A549 (cell line): ENCODE measurements around the gene PRELID3B.

ENCODE experiments used
- BCL3 ChIP-seq: fragments of >200 bp; sonication (Bioruptor Twin); formaldehyde crosslinking; IDR thresholded peaks from 3 replicates; pipeline ENCODE4 v1.6.1; 2016
- CHD2 ChIP-seq: fragments of 150-350 bp; IDR thresholded peaks from 2 replicates; pipeline ENCODE4 v1.6.1; 2014; ENCODE audit warnings: low read length; ENCODE audit not compliant: partially characterized antibody
- CTCF ChIP-seq: fragments of >200 bp; sonication (Bioruptor Twin); formaldehyde crosslinking; IDR thresholded peaks from 3 replicates; pipeline ENCODE4 v1.5.1; 2016
- EP300 ChIP-seq, 2 experiments: fragments of >200 bp; sonication (Bioruptor Twin); formaldehyde crosslinking; IDR thresholded peaks; 2 replicates in 1 of 2; 3 replicates in 1 of 2; pipeline ENCODE4 v1.6.1; 2016 to 2017
- FOSL2 ChIP-seq, 2 experiments: fragments of 450-650 bp in 1 of 2; fragments of >200 bp in 1 of 2; sonication (Bioruptor Twin) in 1 of 2; formaldehyde crosslinking; IDR thresholded peaks; 2 replicates each; pipeline versions ENCODE4 v1.5.0 to v1.6.1; 2016 to 2020; ENCODE audit warnings: mild to moderate bottlenecking in 1 of 2, moderate library complexity in 1 of 2
- HEYL ChIP-seq: fragments of 250-450 bp; sonication (Bioruptor Pico); IDR thresholded peaks from 2 replicates; pipeline ENCODE4 v1.8.0; 2021; ENCODE audit warnings: mild to moderate bottlenecking, moderate library complexity
- MAFK ChIP-seq: fragments of 450-650 bp; IDR thresholded peaks from 2 replicates; pipeline ENCODE4 v1.6.1; 2014; ENCODE audit not compliant: partially characterized antibody
- PHF8 ChIP-seq: fragments of 200-600 bp; sonication (generic); IDR thresholded peaks from 2 replicates; pipeline ENCODE4 v1.6.1; 2016; ENCODE audit warnings: low read depth, mild to moderate bottlenecking, antibody characterized with exemption, moderate library complexity, borderline replicate concordance
- POLR2A ChIP-seq: IDR thresholded peaks from 2 replicates; pipeline ENCODE4 v1.6.1; 2012; ENCODE audit warnings: mild to moderate bottlenecking, low read length
- RNF2 ChIP-seq: fragments of 200-600 bp; sonication (generic); IDR thresholded peaks from 2 replicates; pipeline ENCODE4 v1.6.1; 2016; ENCODE audit warnings: low read depth, mild to moderate bottlenecking, antibody characterized with exemption, moderate library complexity, borderline replicate concordance
- USF2 ChIP-seq: fragments of 450-650 bp; IDR thresholded peaks from 2 replicates; pipeline ENCODE4 v1.6.1; 2014; ENCODE audit warnings: antibody characterized with exemption

- TF ChIP-seq CTCF = no peak
- no peak for TF ChIP-seq BCL3
- no peak for TF ChIP-seq MAFK
- no peak for TF ChIP-seq POLR2A
- no peak for TF ChIP-seq EP300 (IDR thresholded peaks at IDR 0.05)
- no peak for TF ChIP-seq CHD2
- no peak for TF ChIP-seq FOSL2 (IDR thresholded peaks at IDR 0.05)
- TF ChIP-seq FOSL2 (CRISPR knock-in tag; IDR thresholded peaks at IDR 0.05) = no peak
- no peak for TF ChIP-seq RNF2
- TF ChIP-seq HEYL = no peak
- TF ChIP-seq PHF8 = no peak
- TF ChIP-seq USF2 = no peak
These were observed 31.4 kb downstream of the PRELID3B start for GRCh38 chr20:59010995-59011873.
